Parathyroid adenoma (tissue), 2 donors: ENCODE data around the gene MCL1.
A peak's percentile ranks its signal among the peaks of the same experiment; 100 is the strongest.

Source experiments
- H2AFZ ChIP-seq: fragments of 300-600 bp; sonication (generic); one replicate; pipeline ENCODE4 v1.7.0; 2017; ENCODE audit warnings: antibody characterized with exemption, mild to moderate bottlenecking
- H3K27ac ChIP-seq: fragments of 300-600 bp; sonication (generic); one replicate; pipeline ENCODE4 v1.7.0; 2017
- H3K27me3 ChIP-seq: fragments of 300-600 bp; sonication (generic); one replicate; pipeline ENCODE4 v1.7.0; 2017; ENCODE audit warnings: low read length; ENCODE audit not compliant: control insufficient read depth, insufficient read depth
- H3K36me3 ChIP-seq: fragments of 300-600 bp; sonication (generic); one replicate; pipeline ENCODE4 v1.7.0; 2017; ENCODE audit warnings: low read length; ENCODE audit not compliant: control insufficient read depth, insufficient read depth
- H3K4me1 ChIP-seq: fragments of 300-600 bp; sonication (generic); one replicate; pipeline ENCODE4 v1.7.0; 2017; ENCODE audit warnings: control low read depth
- H3K4me2 ChIP-seq: fragments of 300-600 bp; sonication (generic); one replicate; pipeline ENCODE4 v1.7.0; 2017; ENCODE audit warnings: low read length
- H3K4me3 ChIP-seq: fragments of 300-600 bp; sonication (generic); one replicate; pipeline ENCODE4 v1.7.0; 2017; ENCODE audit warnings: low read depth, low read length
- H3K79me2 ChIP-seq: fragments of 300-600 bp; sonication (generic); one replicate; pipeline ENCODE4 v1.7.0; 2017; ENCODE audit warnings: control low read depth
- H3K9ac ChIP-seq: fragments of 300-600 bp; sonication (generic); one replicate; pipeline ENCODE4 v1.7.0; 2017; ENCODE audit warnings: mild to moderate bottlenecking
- H3K9me3 ChIP-seq: fragments of 300-600 bp; sonication (generic); one replicate; pipeline ENCODE4 v1.7.0; 2017; ENCODE audit warnings: low read length; ENCODE audit not compliant: control insufficient read depth
- CTCF ChIP-seq: fragments of 300-600 bp; sonication (generic); IDR thresholded peaks from one replicate; pipeline ENCODE4 v1.7.0; 2017; ENCODE audit warnings: antibody characterized with exemption, mild to moderate bottlenecking
- donor health status: primary hyperparathyroidism.

The MCL1 gene

GRCh38 chr1:150553392-150554085 lies 25.9 kb downstream of the MCL1 start:
- no peaks in the 10 kb centered on the region for H3K4me1 ChIP-seq
- no peaks in the 10 kb centered on the region for H3K9me3 ChIP-seq
- no peak overlapping the region for H3K9ac ChIP-seq
- no peak for TF ChIP-seq CTCF
- no peak overlapping the region for H3K4me3 ChIP-seq
- no peaks in the 10 kb centered on the region for H3K79me2 ChIP-seq
- H3K27me3 ChIP-seq, result no peaks in the 10 kb centered on the region
- H2AFZ ChIP-seq, result no peak overlapping the region
- H3K4me2 ChIP-seq, result no peak overlapping the region
- H3K36me3 ChIP-seq, result no peaks in the 10 kb centered on the region
- no peak overlapping the region for H3K27ac ChIP-seq

- TF ChIP-seq CTCF, result no peak
- no peaks in the 10 kb centered on the region for H3K79me2 ChIP-seq
Observed at GRCh38 chr1:150552911-150553289, 26.5 kb downstream of the MCL1 start.

GRCh38 chr1:150552128-150552910 lies 27.1 kb downstream of the MCL1 start:
- Histone ChIP-seq H3K36me3 (no peaks in the 10 kb centered on the region), H3K27ac (peak overlapping the region; percentile 36), H3K9me3 (no peaks in the 10 kb centered on the region), H2AFZ (no peak overlapping the region), H3K4me3 (no peak overlapping the region), H3K27me3 (no peaks in the 10 kb centered on the region), H3K4me1 (no peaks in the 10 kb centered on the region), H3K9ac (no peak overlapping the region), H3K79me2 (no peaks in the 10 kb centered on the region), H3K4me2 (no peak overlapping the region)
- TF ChIP-seq CTCF, result no peak

More at GRCh38 chr1:150552911-150553289, 26.5 kb downstream of the MCL1 start:
- no peak overlapping the region for H3K9ac ChIP-seq
- H3K4me3 ChIP-seq, result no peak overlapping the region
- H3K4me1 ChIP-seq, result no peaks in the 10 kb centered on the region
- no peak overlapping the region for H2AFZ ChIP-seq
- H3K36me3 ChIP-seq, result no peaks in the 10 kb centered on the region
- H3K27ac ChIP-seq, result no peak overlapping the region
- H3K27me3 ChIP-seq, result no peaks in the 10 kb centered on the region
- no peaks in the 10 kb centered on the region for H3K9me3 ChIP-seq
- no peak overlapping the region for H3K4me2 ChIP-seq

- H3K36me3 ChIP-seq, result no peaks in the 10 kb centered on the region
- no peak overlapping the region for H3K9ac ChIP-seq
- H3K9me3 ChIP-seq, result no peaks in the 10 kb centered on the region
- H2AFZ ChIP-seq, result no peak overlapping the region
- H3K4me2 ChIP-seq, result no peak overlapping the region
- H3K4me1 ChIP-seq, result no peaks in the 10 kb centered on the region
- H3K4me3 ChIP-seq, result no peak overlapping the region
- no peaks in the 10 kb centered on the region for H3K27me3 ChIP-seq
- no peaks in the 10 kb centered on the region for H3K79me2 ChIP-seq
- no peak for TF ChIP-seq CTCF
- peak overlapping the region; percentile 36 for H3K27ac ChIP-seq
Observed at GRCh38 chr1:150551784-150552127, 27.7 kb downstream of the MCL1 start.
